Measurements from ENCODE around the gene CCND1.

The CCND1 gene

GRCh38 chr11:69640995-69641581 is at the start of gene CCND1:
Gene CCND1, plus strand, starts transcription at chr11:69641156. Its CDS starts 158 bp downstream, at chr11:69641314.
- Mint-ChIP-seq H3K9me3 (no peaks in the 10 kb centered on the region), H3K27me3 (peaks cover 84% of the 10 kb centered on the region), H3K36me3 (ENCODE audit: low read depth) (no peaks in the 10 kb centered on the region), H3K4me1 (ENCODE audit: low read depth) (peaks cover 39% of the 10 kb centered on the region), H3K4me3 (peak within 1 kb of the TSS; percentile 71), H3K27ac (no peak within 1 kb of the TSS)
- intact Hi-C loops (cut with micrococcal nuclease), result no loop called here

GRCh38 chr11:69592986-69593650 is 47.8 kb upstream of the CCND1 start:
- Mint-ChIP-seq H3K4me1 (ENCODE audit: low read depth) (peaks cover 14% of the 10 kb centered on the region), H3K4me3 (no peak overlapping the region), H3K27ac (no peak overlapping the region), H3K9me3 (no peaks in the 10 kb centered on the region), H3K27me3 (no peaks in the 10 kb centered on the region), H3K36me3 (ENCODE audit: low read depth) (no peaks in the 10 kb centered on the region)
- intact Hi-C loops (cut with micrococcal nuclease), result no loop called here

- no peak overlapping the region for H3K27ac Mint-ChIP-seq
- no peaks in the 10 kb centered on the region for H3K9me3 Mint-ChIP-seq
- H3K4me1 Mint-ChIP-seq (ENCODE audit: low read depth), result peaks cover 14% of the 10 kb centered on the region
- H3K36me3 Mint-ChIP-seq (ENCODE audit: low read depth), result no peaks in the 10 kb centered on the region
- no peaks in the 10 kb centered on the region for H3K27me3 Mint-ChIP-seq
- no peak overlapping the region for H3K4me3 Mint-ChIP-seq
- intact Hi-C loops (cut with micrococcal nuclease), result no loop called here
Observed at GRCh38 chr11:69593851-69594250, 47.1 kb upstream of the CCND1 start.

GRCh38 chr11:69594481-69594880 is 46.5 kb upstream of the CCND1 start:
- Mint-ChIP-seq H3K36me3 (ENCODE audit: low read depth) (no peaks in the 10 kb centered on the region), H3K27ac (no peak overlapping the region), H3K27me3 (no peaks in the 10 kb centered on the region), H3K9me3 (no peaks in the 10 kb centered on the region), H3K4me3 (no peak overlapping the region), H3K4me1 (ENCODE audit: low read depth) (peaks cover 14% of the 10 kb centered on the region)
- intact Hi-C loops (cut with micrococcal nuclease), result no loop called here

GRCh38 chr11:69595805-69596665 is 44.9 kb upstream of the CCND1 start:
- peaks cover 2% of the 10 kb centered on the region for H3K27me3 Mint-ChIP-seq
- no peak overlapping the region for H3K27ac Mint-ChIP-seq
- no peaks in the 10 kb centered on the region for H3K9me3 Mint-ChIP-seq
- no peaks in the 10 kb centered on the region for H3K36me3 Mint-ChIP-seq (ENCODE audit: low read depth)
- intact Hi-C loops (cut with micrococcal nuclease), result no loop called here
- peaks cover 14% of the 10 kb centered on the region for H3K4me1 Mint-ChIP-seq (ENCODE audit: low read depth)
- H3K4me3 Mint-ChIP-seq, result no peak overlapping the region

- H3K9me3 Mint-ChIP-seq, result no peaks in the 10 kb centered on the region
- no peak overlapping the region for H3K27ac Mint-ChIP-seq
- peaks cover 8% of the 10 kb centered on the region for H3K27me3 Mint-ChIP-seq
- H3K36me3 Mint-ChIP-seq (ENCODE audit: low read depth), result no peaks in the 10 kb centered on the region
- H3K4me1 Mint-ChIP-seq (ENCODE audit: low read depth), result peaks cover 14% of the 10 kb centered on the region
- intact Hi-C loops (cut with micrococcal nuclease), result no loop called here
- H3K4me3 Mint-ChIP-seq, result no peak overlapping the region
Observed at GRCh38 chr11:69598147-69598546, 42.8 kb upstream of the CCND1 start.

- Mint-ChIP-seq H3K27me3 (peaks cover 9% of the 10 kb centered on the region), H3K4me3 (no peak overlapping the region)
- intact Hi-C loops (cut with micrococcal nuclease), result no loop called here
Observed at GRCh38 chr11:69599502-69599901, 41.5 kb upstream of the CCND1 start.

GRCh38 chr11:69600001-69600400 is 41.0 kb upstream of the CCND1 start:
- H3K27ac Mint-ChIP-seq, result no peak overlapping the region
- H3K27me3 Mint-ChIP-seq, result peaks cover 9% of the 10 kb centered on the region
- H3K36me3 Mint-ChIP-seq (ENCODE audit: low read depth), result no peaks in the 10 kb centered on the region
- intact Hi-C loops (cut with micrococcal nuclease), result no loop called here
- no peaks in the 10 kb centered on the region for H3K9me3 Mint-ChIP-seq
- peaks cover 5% of the 10 kb centered on the region for H3K4me1 Mint-ChIP-seq (ENCODE audit: low read depth)
- H3K4me3 Mint-ChIP-seq, result no peak overlapping the region

More at GRCh38 chr11:69599502-69599901, 41.5 kb upstream of the CCND1 start:
- Mint-ChIP-seq H3K9me3 (no peaks in the 10 kb centered on the region), H3K4me1 (ENCODE audit: low read depth) (peaks cover 6% of the 10 kb centered on the region), H3K27ac (no peak overlapping the region), H3K36me3 (ENCODE audit: low read depth) (no peaks in the 10 kb centered on the region)

- H3K4me3 Mint-ChIP-seq, result no peak overlapping the region
- no peak overlapping the region for H3K27ac Mint-ChIP-seq
- H3K27me3 Mint-ChIP-seq, result peaks cover 15% of the 10 kb centered on the region
Observed at GRCh38 chr11:69601011-69601975, 39.7 kb upstream of the CCND1 start.

GRCh38 chr11:69603111-69603836 is 37.7 kb upstream of the CCND1 start:
- no peaks in the 10 kb centered on the region for H3K4me1 Mint-ChIP-seq (ENCODE audit: low read depth)
- H3K9me3 Mint-ChIP-seq, result peaks cover 2% of the 10 kb centered on the region
- peaks cover 26% of the 10 kb centered on the region for H3K27me3 Mint-ChIP-seq
- no peak overlapping the region for H3K27ac Mint-ChIP-seq
- H3K36me3 Mint-ChIP-seq (ENCODE audit: low read depth), result no peaks in the 10 kb centered on the region
- H3K4me3 Mint-ChIP-seq, result no peak overlapping the region
- intact Hi-C loops (cut with micrococcal nuclease), result no loop called here

More at GRCh38 chr11:69601011-69601975, 39.7 kb upstream of the CCND1 start:
- intact Hi-C loops (cut with micrococcal nuclease), result no loop called here
- peaks cover 5% of the 10 kb centered on the region for H3K4me1 Mint-ChIP-seq (ENCODE audit: low read depth)
- H3K36me3 Mint-ChIP-seq (ENCODE audit: low read depth), result no peaks in the 10 kb centered on the region
- no peaks in the 10 kb centered on the region for H3K9me3 Mint-ChIP-seq

GRCh38 chr11:69604055-69604454 is 36.9 kb upstream of the CCND1 start:
- Mint-ChIP-seq H3K27me3 (peaks cover 30% of the 10 kb centered on the region), H3K27ac (no peak overlapping the region), H3K36me3 (ENCODE audit: low read depth) (no peaks in the 10 kb centered on the region), H3K4me3 (no peak overlapping the region), H3K9me3 (peaks cover 9% of the 10 kb centered on the region), H3K4me1 (ENCODE audit: low read depth) (no peaks in the 10 kb centered on the region)
- intact Hi-C loops (cut with micrococcal nuclease), result no loop called here

- H3K36me3 Mint-ChIP-seq (ENCODE audit: low read depth), result no peaks in the 10 kb centered on the region
- H3K4me1 Mint-ChIP-seq (ENCODE audit: low read depth), result no peaks in the 10 kb centered on the region
- H3K27me3 Mint-ChIP-seq, result peaks cover 29% of the 10 kb centered on the region
- H3K4me3 Mint-ChIP-seq, result no peak overlapping the region
- intact Hi-C loops (cut with micrococcal nuclease), result no loop called here
- H3K9me3 Mint-ChIP-seq, result peaks cover 9% of the 10 kb centered on the region
- H3K27ac Mint-ChIP-seq, result no peak overlapping the region
Observed at GRCh38 chr11:69605737-69606526, 35.0 kb upstream of the CCND1 start.
